H1 (cell line): ENCODE results near the gene NPC1L1. TPM values are rescaled to one million over a fixed set of nuclear protein-coding genes. Genes with fewer than 3 reads are reported as not detected.

Experiments
- CTCF ChIA-PET: fragments of 300-600 bp; sonication (Branson Sonifier 250); formaldehyde crosslinking; loops from one replicate; lab custom pipeline; 2021; ENCODE audit not compliant: partially characterized antibody; lab: Charles Lee
- POLR2A ChIA-PET: fragments of 300-600 bp; sonication (Branson Sonifier 250); formaldehyde crosslinking; loops from one replicate; lab custom pipeline; 2021; ENCODE audit warnings: inconsistent platforms; ENCODE audit not compliant: partially characterized antibody; lab: Charles Lee
- DNase-seq, 2 experiments: peaks; one replicate each; pipeline versions ENCODE4 v3.0.0 to v3.0.0-alpha.2; 2010 to 2022; ENCODE audit warnings: low spot score in 2 of 2, low read depth in 1 of 2, mixed read lengths in 1 of 2
- FAIRE-seq: peaks from 2 replicates; lab custom pipeline; 2011; peaks lifted over from hg19 to GRCh38; lab: Jason Lieb, UNC
- H2AFZ ChIP-seq: 2 replicates; pipeline ENCODE4 v1.8.1; 2012; ENCODE audit warnings: low read length, inconsistent platforms
- H2AK5ac ChIP-seq: 2 replicates; pipeline ENCODE4 v1.6.1; 2013; ENCODE audit warnings: low read depth, low read length
- H2BK120ac ChIP-seq: replicated peaks from 2 replicates; pipeline ENCODE3; 2013; ENCODE audit warnings: low read depth, low read length, inconsistent platforms
- H2BK12ac ChIP-seq: 2 replicates; pipeline ENCODE4 v1.6.1; 2013; ENCODE audit warnings: low read depth, low read length
- H2BK15ac ChIP-seq: 2 replicates; pipeline ENCODE4 v1.6.1; 2013; ENCODE audit warnings: low read length
- H2BK20ac ChIP-seq: 2 replicates; pipeline ENCODE4 v1.6.1; 2013; ENCODE audit warnings: low read length
- H2BK5ac ChIP-seq: 2 replicates; pipeline ENCODE4 v1.6.1; 2013; ENCODE audit warnings: low read depth, low read length
- H3K14ac ChIP-seq: 2 replicates; pipeline ENCODE4 v1.6.1; 2013; ENCODE audit warnings: inconsistent platforms; ENCODE audit not compliant: insufficient read length
- H3K18ac ChIP-seq: 2 replicates; pipeline ENCODE4 v1.6.1; 2013; ENCODE audit warnings: low read length; ENCODE audit errors: extremely low read depth
- H3K23ac ChIP-seq: 2 replicates; pipeline ENCODE4 v1.6.1; 2013; ENCODE audit warnings: inconsistent platforms; ENCODE audit not compliant: insufficient read length
- H3K23me2 ChIP-seq: 2 replicates; pipeline ENCODE4 v1.6.1; 2013; ENCODE audit warnings: low read depth, low read length
- H3K27ac ChIP-seq: 2 replicates; pipeline ENCODE4 v1.6.1; 2011; ENCODE audit warnings: low read depth, low read length, inconsistent platforms
- H3K27me3 ChIP-seq, 4 experiments: replicated peaks in 1 of 4; 1 replicate in 1 of 4; 2 replicates in 3 of 4; pipeline versions ENCODE4 v1.6.1 to v1.8.1; 2011 to 2013; ENCODE audit warnings: low read length in 3 of 4, mild to moderate bottlenecking in 3 of 4, inconsistent platforms in 2 of 4, mixed read lengths in 2 of 4, moderate library complexity in 1 of 4; ENCODE audit not compliant: control insufficient read depth in 3 of 4, insufficient read depth in 3 of 4; ENCODE audit errors: extremely low read depth in 1 of 4
- H3K36me3 ChIP-seq, 4 experiments: 2 replicates each; pipeline versions ENCODE4 v1.6.1 to v1.8.1; 2011 to 2013; ENCODE audit warnings: mild to moderate bottlenecking in 4 of 4, low read length in 3 of 4, moderate library complexity in 2 of 4, control low read depth in 1 of 4, inconsistent platforms in 1 of 4; ENCODE audit not compliant: insufficient read depth in 4 of 4, control insufficient read depth in 2 of 4
- H3K4ac ChIP-seq: replicated peaks from 2 replicates; pipeline ENCODE3; 2013; ENCODE audit warnings: low read length, low read depth, mixed read lengths, inconsistent platforms; ENCODE audit not compliant: insufficient read length
- H3K4me1 ChIP-seq, 4 experiments: replicated peaks in 1 of 4; 1 replicate in 1 of 4; 2 replicates in 3 of 4; pipeline versions ENCODE4 v1.6.1 to v1.8.1; 2011 to 2013; ENCODE audit warnings: low read length in 3 of 4, inconsistent platforms in 2 of 4, mixed read lengths in 1 of 4; ENCODE audit not compliant: insufficient read depth in 4 of 4, control insufficient read depth in 3 of 4
- H3K4me2 ChIP-seq, 2 experiments: 2 replicates each; pipeline versions ENCODE4 v1.6.1 to v1.8.1; 2011 to 2013; ENCODE audit warnings: low read depth in 2 of 2, low read length in 2 of 2, control low read depth in 1 of 2, inconsistent platforms in 1 of 2, mild to moderate bottlenecking in 1 of 2; ENCODE audit not compliant: insufficient read depth in 1 of 2
- H3K4me3 ChIP-seq, 4 experiments: fragments of 200-600, 300-600 bp in 1 of 4; sonication (generic), shearing (Covaris generic), sonication (Bioruptor Twin) in 1 of 4; 2 replicates each; pipeline versions ENCODE4 v1.5.1 to v1.8.1; 2011 to 2016; ENCODE audit warnings: low read length in 4 of 4, low read depth in 3 of 4, control low read depth in 2 of 4, inconsistent platforms in 2 of 4, mild to moderate bottlenecking in 2 of 4, mixed read lengths in 1 of 4, moderate library complexity in 1 of 4; ENCODE audit not compliant: insufficient read depth in 2 of 4; ENCODE audit errors: extremely low read depth in 1 of 4
- H3K56ac ChIP-seq: replicated peaks from 2 replicates; pipeline ENCODE3; 2013; ENCODE audit warnings: low read depth, mild to moderate bottlenecking, mixed read lengths, low read length, inconsistent platforms; ENCODE audit not compliant: insufficient read length
- H3K79me1 ChIP-seq: 2 replicates; pipeline ENCODE4 v1.6.1; 2013; ENCODE audit warnings: low read depth, low read length, control low read depth
- H3K79me2 ChIP-seq, 2 experiments: 2 replicates each; pipeline versions ENCODE4 v1.6.1 to v1.8.1; 2012 to 2013; ENCODE audit warnings: low read length in 2 of 2, mild to moderate bottlenecking in 2 of 2, inconsistent platforms in 1 of 2; ENCODE audit not compliant: insufficient read depth in 2 of 2, control insufficient read depth in 1 of 2
- H3K9ac ChIP-seq, 4 experiments: replicated peaks in 1 of 4; 1 replicate in 1 of 4; 2 replicates in 3 of 4; pipeline versions ENCODE4 v1.6.1 to v1.8.1; 2011 to 2013; ENCODE audit warnings: low read depth in 3 of 4, low read length in 3 of 4, control low read depth in 2 of 4, mild to moderate bottlenecking in 2 of 4, moderate library complexity in 2 of 4, inconsistent platforms in 1 of 4; ENCODE audit errors: extremely low read depth in 1 of 4
- H3K9me3 ChIP-seq, 2 experiments: 2 replicates each; pipeline versions ENCODE4 v1.6.1 to v1.8.1; 2012 to 2013; ENCODE audit warnings: mild to moderate bottlenecking in 2 of 2, moderate library complexity in 2 of 2, control low read depth in 1 of 2, inconsistent platforms in 1 of 2, low read depth in 1 of 2, low read length in 1 of 2, mixed read lengths in 1 of 2; ENCODE audit not compliant: insufficient read depth in 2 of 2
- H4K20me1 ChIP-seq, 2 experiments: replicated peaks in 1 of 2; 2 replicates each; pipeline versions ENCODE3 to v1.8.1; 2011 to 2013; ENCODE audit warnings: inconsistent platforms in 2 of 2, low read length in 2 of 2, mild to moderate bottlenecking in 1 of 2; ENCODE audit not compliant: insufficient read depth in 2 of 2, control insufficient read depth in 1 of 2
- H4K5ac ChIP-seq: 2 replicates; pipeline ENCODE4 v1.6.1; 2013; ENCODE audit warnings: low read length, low read depth, mixed read lengths, inconsistent platforms; ENCODE audit not compliant: insufficient read length
- H4K8ac ChIP-seq: 2 replicates; pipeline ENCODE4 v1.8.0; 2013; ENCODE audit warnings: mild to moderate bottlenecking, moderate library complexity, low read length, inconsistent platforms; ENCODE audit not compliant: insufficient read depth; ENCODE audit errors: extremely low read depth
- H4K91ac ChIP-seq: replicated peaks from 2 replicates; pipeline ENCODE3; 2013; ENCODE audit warnings: low read length, mixed read lengths, inconsistent platforms; ENCODE audit not compliant: insufficient read length
- CTCF ChIP-seq, 3 experiments: IDR thresholded peaks; 1 replicate in 2 of 3; 2 replicates in 1 of 3; pipeline versions ENCODE4 v1.5.1 to v1.6.1; 2011; ENCODE audit warnings: low read length in 3 of 3, mild to moderate bottlenecking in 3 of 3, inconsistent platforms in 2 of 3, low read depth in 1 of 3, moderate library complexity in 1 of 3; ENCODE audit not compliant: insufficient read depth in 1 of 3; ENCODE audit errors: control extremely low read depth in 1 of 3
- NRF1 ChIP-seq: IDR thresholded peaks from 2 replicates; pipeline ENCODE4 v1.6.1; 2011; ENCODE audit warnings: mild to moderate bottlenecking, low read depth, low read length, improper control_type of control experiment
- POLR2A ChIP-seq, 2 experiments: IDR thresholded peaks; 1 replicate in 1 of 2; 2 replicates in 1 of 2; pipeline ENCODE4 v1.6.1; 2011; ENCODE audit warnings: low read depth in 2 of 2, low read length in 2 of 2, mild to moderate bottlenecking in 2 of 2; ENCODE audit errors: control extremely low read depth in 1 of 2
- POLR2AphosphoS5 ChIP-seq: IDR thresholded peaks from 2 replicates; pipeline ENCODE4 v1.6.1; 2011; ENCODE audit warnings: low read depth, low read length
- WGBS, 2 experiments: shearing (Covaris generic) in 1 of 2; methylation state at CpG; one replicate each; pipeline versions ENCODE4 v1.1.6 to v1.1.7; 2013 to 2015; ENCODE audit warnings: low lambda C conversion rate in 2 of 2, mixed read lengths in 2 of 2, inconsistent platforms in 1 of 2, low coverage in 1 of 2, missing lambda C conversion rate in 1 of 2; ENCODE audit not compliant: insufficient replicate concordance in 2 of 2, insufficient coverage in 1 of 2, insufficient read length in 1 of 2; ENCODE audit errors: extremely low coverage in 1 of 2, missing lambda C conversion rate in 1 of 2; 5-methylcytosine and 5-hydroxymethylcytosine counted together
- polyA plus RNA-seq, 7 experiments: library from polyadenylated mRNA; depleted of rRNA in 3 of 7; stranded (reverse) in 5 of 7; unstranded in 2 of 7; fragments of >200 nt in 5 of 7; fragments of 200-250 nt in 2 of 7; gene quantifications; 1 replicate in 5 of 7; 2 replicates in 1 of 7; 4 replicates in 1 of 7; pipeline versions ENCODE4 v1.2.1 to v1.2.3, GENCODE V29; 2011 to 2013; ENCODE audit warnings: missing spikeins in 2 of 7, mixed read lengths in 2 of 7
- total RNA-seq: library from RNA; stranded (reverse); fragmentation: NEBNext Ultra II Directional; extraction: Animal tissue kit (Norgen Biotek cat#: 25700); gene quantifications from 2 replicates; pipeline ENCODE4 v1.2.1, GENCODE V29; 2021

The NPC1L1 gene
- total and polyA plus RNA-seq, 2 of the 8 experiments (the other 6 are each of a cell fraction or from before 2014, with no cell fraction given), result 0.06 to 0.21 TPM

- no peak overlapping the region for H3K14ac ChIP-seq
Measured at GRCh38 chr7:44541876-44542610, 913 bp upstream of the NPC1L1 start.

More at GRCh38 chr7:44541876-44542610, 913 bp upstream of the NPC1L1 start:
- H3K23ac ChIP-seq, result no peak overlapping the region
- POLR2A ChIA-PET, result interaction anchor here (0.8 kb wide), 1 partner anchor 23 kb away, joined by 3 read pairs; no protein-coding TSS in a partner anchor
- H4K8ac ChIP-seq, result 0 out of 2 replicates have a peak overlapping the region, but pooled peaks have one; percentile 35
- H3K4me3 ChIP-seq, result no peak overlapping the region
- H3K4me1 ChIP-seq, result no peaks in the 10 kb centered on the region
- H3K27me3 ChIP-seq, result no peaks in the 10 kb centered on the region
- no peak overlapping the region for H2AK5ac ChIP-seq
- H4K91ac ChIP-seq, result peak overlapping the region; percentile 35
- H2BK12ac ChIP-seq, result no peak overlapping the region
- DNase-seq, result no peak
- no peak overlapping the region for H2BK5ac ChIP-seq
- no peak overlapping the region for H3K27ac ChIP-seq
- H2BK120ac ChIP-seq, result no peak overlapping the region
- H3K9ac ChIP-seq, result no peak overlapping the region
- no peak overlapping the region for H3K56ac ChIP-seq
- no peak overlapping the region for H2BK15ac ChIP-seq
- no peaks in the 10 kb centered on the region for H3K9me3 ChIP-seq
- no peaks in the 10 kb centered on the region for H3K79me2 ChIP-seq
- no peak overlapping the region for H2BK20ac ChIP-seq
- no peaks in the 10 kb centered on the region for H4K20me1 ChIP-seq
- H3K23me2 ChIP-seq, result no peaks in the 10 kb centered on the region
- H2AFZ ChIP-seq, result no peak overlapping the region
- FAIRE-seq, result no peak
- no peaks in the 10 kb centered on the region for H3K36me3 ChIP-seq
- 95% methylated on average over 6 of the region's 6 CpGs; no CpG with 5 or more reads in 1 of the 2 experiments for WGBS, 2 experiments
- TF ChIP-seq CTCF (IDR thresholded peaks at IDR 0.05; ENCODE audit: control extremely low read depth in 1 of 3, insufficient read depth in 1 of 3, low read depth in 1 of 3, low read length in 3 of 3), result 0 out of 4 replicates have a peak, but pooled peaks of 1 of the 3 experiments have one; percentile 1
- TF ChIP-seq POLR2A (IDR thresholded peaks at IDR 0.05; ENCODE audit: control extremely low read depth in 1 of 2, low read depth in 2 of 2, low read length in 2 of 2), result no peak
- TF ChIP-seq POLR2AphosphoS5, result no peak
- TF ChIP-seq NRF1, result no peak
- no peaks in the 10 kb centered on the region for H3K79me1 ChIP-seq
- H3K4me2 ChIP-seq, result no peak overlapping the region
- H3K18ac ChIP-seq, result no peak overlapping the region
- CTCF ChIA-PET, result interaction anchor here (0.6 to 10.0 kb wide), 6 partner anchors 7 to 193 kb away, joined by 3 to 98 read pairs (median 4); no protein-coding TSS in a partner anchor
- no peak overlapping the region for H3K4ac ChIP-seq
- no peak overlapping the region for H4K5ac ChIP-seq
